PC-9 (cell line): Measurements from ENCODE around the gene ENAH. TPM values are rescaled to one million over a fixed set of nuclear protein-coding genes. Genes with fewer than 3 reads are reported as not detected.
"Not testable (repeated sequence)": the region's sequence is repeated elsewhere in the genome, so short reads cannot be mapped to it uniquely, and the experiment has no call there.

ENCODE experiments used
- BruUV-seq: library from RNA; stranded (reverse); fragments of 400-500 nt; replicated peaks from 2 replicates; lab custom pipeline; 2021; lab: Mats Ljungman, UMichigan
- CTCF ChIA-PET: fragments of 300-600 bp; sonication (Branson Sonifier 250); formaldehyde crosslinking; loops from one replicate; lab custom pipeline; 2022; ENCODE audit warnings: antibody characterized with exemption; lab: Charles Lee
- POLR2A ChIA-PET: fragments of 300-600 bp; sonication (Branson Sonifier 250); formaldehyde crosslinking; loops from one replicate; lab custom pipeline; 2022; ENCODE audit warnings: antibody characterized with exemption; ENCODE audit not compliant: unreplicated experiment; lab: Charles Lee
- DNase-seq, 2 experiments: peaks; one replicate each; pipeline versions ENCODE4 v3.0.0 to v3.0.0-alpha.2; 2015 to 2022; ENCODE audit warnings: mixed read lengths in 1 of 2
- H2AFZ ChIP-seq: fragments of 200-600 bp; sonication (generic); 2 replicates; pipeline ENCODE4 v1.8.1; 2017; ENCODE audit warnings: antibody characterized with exemption
- H3F3A ChIP-seq: fragments of 200-600 bp; sonication (generic); 2 replicates; pipeline ENCODE4 v1.8.1; 2017; ENCODE audit warnings: antibody characterized with exemption, mild to moderate bottlenecking, low read depth; ENCODE audit not compliant: insufficient read depth
- H3K27ac ChIP-seq: fragments of 200-600 bp; sonication (generic); 2 replicates; pipeline ENCODE4 v1.6.1; 2016; ENCODE audit warnings: mixed run types
- H3K27me3 ChIP-seq: fragments of 200-600 bp; sonication (generic); 2 replicates; pipeline ENCODE4 v1.6.1; 2016; ENCODE audit warnings: low read depth, mixed run types; ENCODE audit not compliant: insufficient read depth
- H3K36me3 ChIP-seq: fragments of 200-600 bp; sonication (generic); 2 replicates; pipeline ENCODE4 v1.6.1; 2016; ENCODE audit warnings: low read depth, mixed run types
- H3K4me1 ChIP-seq: fragments of 200-600 bp; sonication (generic); replicated peaks from 2 replicates; pipeline ENCODE4 v1.6.1; 2016; ENCODE audit warnings: mixed run types; ENCODE audit not compliant: insufficient read depth
- H3K4me2 ChIP-seq: fragments of 200-600 bp; sonication (generic); 2 replicates; pipeline ENCODE4 v1.6.1; 2017; ENCODE audit warnings: mixed run types
- H3K4me3 ChIP-seq: fragments of 200-600 bp; sonication (generic); 2 replicates; pipeline ENCODE4 v1.6.1; 2016; ENCODE audit warnings: mixed run types
- H3K79me2 ChIP-seq: fragments of 200-600 bp; sonication (generic); 2 replicates; pipeline ENCODE4 v1.6.1; 2017; ENCODE audit warnings: low read depth, mixed run types
- H3K9me2 ChIP-seq: fragments of 200-600 bp; sonication (generic); 2 replicates; pipeline ENCODE4 v1.8.1; 2017; ENCODE audit warnings: mild to moderate bottlenecking; ENCODE audit not compliant: insufficient read depth
- H3K9me3 ChIP-seq: fragments of 200-600 bp; sonication (generic); 2 replicates; pipeline ENCODE4 v1.8.1; 2016; ENCODE audit warnings: low read depth; ENCODE audit not compliant: insufficient read depth
- H4K20me1 ChIP-seq: fragments of 200-600 bp; sonication (generic); 2 replicates; pipeline ENCODE4 v1.8.1; 2017; ENCODE audit not compliant: insufficient read depth
- EZH2 ChIP-seq: fragments of 200-600 bp; sonication (generic); IDR thresholded peaks from 2 replicates; pipeline ENCODE4 v1.8.0; 2017; ENCODE audit warnings: antibody characterized with exemption, low read depth
- intact Hi-C: fragments of 100-400 bp; cut with micrococcal nuclease; formaldehyde crosslinking; loops from one replicate; pipeline ENCODE4 v1.10.0; 2022; ENCODE audit not compliant: unreplicated experiment
- total RNA-seq: library from RNA; stranded (reverse); gene quantifications from 2 replicates; pipeline ENCODE4 v1.2.3, GENCODE V29; 2021
- TF ChIP-seq, protein P1 (sequence below): fragments of 200-600 bp; sonication (generic); conservative IDR thresholded peaks from 2 replicates; pipeline ENCODE4 v1.6.1; 2017; ENCODE audit warnings: mixed run types, antibody characterized with exemption, mild to moderate bottlenecking, moderate library complexity

The ENAH gene
- total RNA-seq, 1 experiment from 2014 or later, result 167 TPM

DNA sequence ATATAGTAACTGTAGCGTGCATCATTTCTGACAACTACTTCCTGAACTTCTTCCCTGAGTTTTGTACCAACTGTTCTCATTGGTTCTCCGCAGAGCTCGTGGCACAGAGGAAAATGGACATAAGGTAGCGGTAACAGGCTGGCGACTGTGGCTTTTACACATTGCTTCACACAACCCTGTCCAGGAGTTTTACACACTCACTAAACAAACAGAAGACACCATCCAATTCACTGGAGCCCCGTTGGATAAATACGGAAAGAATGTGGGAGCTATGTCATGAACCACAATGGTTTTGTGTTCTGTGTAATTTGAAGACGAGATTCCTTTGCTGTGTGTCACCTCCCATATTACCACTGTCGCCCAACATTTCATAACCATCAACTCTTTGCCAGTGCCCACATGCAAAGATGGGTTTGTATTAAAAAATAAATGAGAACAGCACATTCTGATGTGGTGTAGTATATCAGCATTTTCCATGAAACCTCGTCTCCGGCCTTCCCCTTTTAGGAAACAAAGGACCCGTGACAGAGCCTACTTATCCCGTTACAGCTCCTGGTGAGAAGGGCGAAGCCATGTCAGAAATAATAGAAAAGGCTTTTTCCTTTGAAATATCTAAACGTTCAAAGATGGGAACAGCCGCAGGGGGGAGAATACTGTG lies 47.4 kb upstream of the ENAH start:
- no peaks in the 10 kb centered on the region for H3K79me2 ChIP-seq
- peak overlapping the region; percentile 73 for H3K4me2 ChIP-seq
- H3K36me3 ChIP-seq, result no peaks in the 10 kb centered on the region
- TF ChIP-seq, protein P1, sequence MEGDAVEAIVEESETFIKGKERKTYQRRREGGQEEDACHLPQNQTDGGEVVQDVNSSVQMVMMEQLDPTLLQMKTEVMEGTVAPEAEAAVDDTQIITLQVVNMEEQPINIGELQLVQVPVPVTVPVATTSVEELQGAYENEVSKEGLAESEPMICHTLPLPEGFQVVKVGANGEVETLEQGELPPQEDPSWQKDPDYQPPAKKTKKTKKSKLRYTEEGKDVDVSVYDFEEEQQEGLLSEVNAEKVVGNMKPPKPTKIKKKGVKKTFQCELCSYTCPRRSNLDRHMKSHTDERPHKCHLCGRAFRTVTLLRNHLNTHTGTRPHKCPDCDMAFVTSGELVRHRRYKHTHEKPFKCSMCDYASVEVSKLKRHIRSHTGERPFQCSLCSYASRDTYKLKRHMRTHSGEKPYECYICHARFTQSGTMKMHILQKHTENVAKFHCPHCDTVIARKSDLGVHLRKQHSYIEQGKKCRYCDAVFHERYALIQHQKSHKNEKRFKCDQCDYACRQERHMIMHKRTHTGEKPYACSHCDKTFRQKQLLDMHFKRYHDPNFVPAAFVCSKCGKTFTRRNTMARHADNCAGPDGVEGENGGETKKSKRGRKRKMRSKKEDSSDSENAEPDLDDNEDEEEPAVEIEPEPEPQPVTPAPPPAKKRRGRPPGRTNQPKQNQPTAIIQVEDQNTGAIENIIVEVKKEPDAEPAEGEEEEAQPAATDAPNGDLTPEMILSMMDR, result no peak
- no peak for TF ChIP-seq EZH2
- peak; percentile 75 to 99 for DNase-seq
- BruUV-seq, result no TSS peak
- ChIA-PET POLR2A (interaction anchor here (0.5 to 1.4 kb wide), 9 partner anchors 42 to 127 kb away, joined by 5 to 20 read pairs (median 6); partner anchors contain the start of gene ENAH), CTCF (interaction anchor here (0.8 to 1.3 kb wide), 4 partner anchors 35 to 72 kb away, joined by 3 read pairs; no protein-coding TSS in a partner anchor)
- peaks cover 23% of the 10 kb centered on the region for H3K4me1 ChIP-seq
- H3K9me3 ChIP-seq, result no peaks in the 10 kb centered on the region
- intact Hi-C loops, result loop anchor here (1.0 to 5.0 kb wide), 6 partner anchors 35 to 113 kb away; no protein-coding TSS in a partner anchor
- no peaks in the 10 kb centered on the region for H4K20me1 ChIP-seq
- H2AFZ ChIP-seq, result peak overlapping the region; percentile 46; the same call in 1 of the 2 replicates
- peak overlapping the region; percentile 30; the same call in 1 of the 2 replicates for H3K4me3 ChIP-seq
- peaks cover 25% of the 10 kb centered on the region for H3F3A ChIP-seq
- H3K27me3 ChIP-seq, result no peaks in the 10 kb centered on the region
- peak overlapping the region; percentile 71 for H3K27ac ChIP-seq
- H3K9me2 ChIP-seq, result no peaks in the 10 kb centered on the region

DNA sequence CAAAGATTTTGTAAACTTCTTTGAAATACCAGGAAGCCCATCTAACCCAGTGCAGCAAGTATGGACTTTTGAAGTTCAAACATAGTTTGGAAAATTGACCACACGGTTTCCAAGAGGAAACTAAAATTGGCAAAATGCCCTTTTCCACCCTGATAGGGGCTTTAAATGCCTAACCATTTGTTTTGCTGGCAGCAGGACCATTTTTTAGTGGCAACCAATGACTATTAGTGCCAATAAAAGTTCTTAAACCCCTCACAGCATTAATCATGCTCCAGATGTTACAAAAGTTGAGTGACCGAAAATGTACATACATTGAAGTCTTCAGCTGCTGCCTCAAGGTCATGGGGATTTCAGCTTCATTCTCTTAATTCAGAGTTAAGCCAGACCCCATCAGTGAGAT lies 46.4 kb upstream of the ENAH start:
- Histone ChIP-seq H3F3A (peaks cover 25% of the 10 kb centered on the region), H3K9me3 (no peaks in the 10 kb centered on the region), H3K27ac (peak overlapping the region; percentile 71), H3K9me2 (no peaks in the 10 kb centered on the region), H2AFZ (no peak overlapping the region), H3K79me2 (no peaks in the 10 kb centered on the region), H3K4me1 (peaks cover 24% of the 10 kb centered on the region), H3K4me3 (no peak overlapping the region), H4K20me1 (no peaks in the 10 kb centered on the region), H3K36me3 (no peaks in the 10 kb centered on the region), H3K27me3 (no peaks in the 10 kb centered on the region), H3K4me2 (peak overlapping the region; percentile 73)
- intact Hi-C loops, result no loop called here
- ChIA-PET POLR2A (interaction anchor here (1.4 kb wide), 1 partner anchor 44 kb away, joined by 18 read pairs; no protein-coding TSS in a partner anchor), CTCF (interaction anchor here (0.7 to 1.1 kb wide), 2 partner anchors 36 to 895 kb away, joined by 3 to 7 read pairs; no protein-coding TSS in a partner anchor)
- BruUV-seq, result no TSS peak
- no peak for DNase-seq
- no peak for TF ChIP-seq EZH2
- TF ChIP-seq, protein P1, result no peak

DNA sequence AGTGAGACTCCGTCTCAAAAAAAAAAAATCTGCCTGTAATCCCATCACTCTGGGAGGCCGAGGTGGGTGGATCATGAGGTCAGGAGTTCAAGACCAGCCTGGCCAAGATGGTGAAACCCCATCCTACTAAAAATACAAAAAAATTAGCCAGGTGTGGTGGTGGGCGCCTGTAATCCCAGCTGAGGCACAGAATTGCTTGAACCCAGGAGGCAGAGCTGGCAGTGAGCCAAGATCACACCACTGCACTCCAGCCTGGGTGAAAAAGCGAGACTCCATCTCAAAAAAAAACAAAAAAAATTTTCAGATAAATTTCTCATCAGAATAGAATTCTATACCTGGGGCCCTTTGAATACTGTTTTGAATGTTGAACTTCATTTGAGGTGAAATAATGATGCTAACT lies 45.3 kb upstream of the ENAH start:
- H3K9me2 ChIP-seq, intact Hi-C loops, CTCF ChIA-PET, H3K27me3 ChIP-seq, H3K9me3 ChIP-seq, H3K36me3 ChIP-seq, H3K27ac ChIP-seq, H4K20me1 ChIP-seq, H3K4me3 ChIP-seq, POLR2A ChIA-PET, H3K79me2 ChIP-seq, H2AFZ ChIP-seq, DNase-seq, BruUV-seq, H3K4me2 ChIP-seq: not testable (repeated sequence)
- H3F3A ChIP-seq, result peaks cover 25% of the 10 kb centered on the region
- peaks cover 27% of the 10 kb centered on the region for H3K4me1 ChIP-seq
